ENCODE data around the gene IKBKE. TPM values are rescaled to one million over a fixed set of nuclear protein-coding genes. Genes with fewer than 3 reads are reported as not detected.
"Not testable (repeated sequence)": the region's sequence is repeated elsewhere in the genome, so short reads cannot be mapped to it uniquely, and the experiment has no call there.

The IKBKE gene
- total RNA-seq, 3 donors from 2014 or later = 14.7 to 17.2 (median 16.1) TPM

- H3K36me3 Mint-ChIP-seq (ENCODE audit: insufficient read depth) = peaks cover 33% of the 10 kb centered on the region
- H3K27me3 Mint-ChIP-seq (ENCODE audit: low read depth) = no peaks in the 10 kb centered on the region
- H3K4me3 Mint-ChIP-seq = no peak overlapping the region
- peaks cover 52% of the 10 kb centered on the region for H3K4me1 Mint-ChIP-seq (ENCODE audit: low read depth)
- no peaks in the 10 kb centered on the region for H3K9me3 Mint-ChIP-seq
- no peak for DNase-seq
- no peak for ATAC-seq
Observed at GRCh38 chr1:206476058-206476457, 5.8 kb downstream of the IKBKE start.

GRCh38 chr1:206476591-206476990 lies 6.3 kb downstream of the IKBKE start:
- H3K36me3 Mint-ChIP-seq (ENCODE audit: insufficient read depth) = peaks cover 33% of the 10 kb centered on the region
- H3K4me3 Mint-ChIP-seq = no peak overlapping the region
- DNase-seq = no peak
- no peaks in the 10 kb centered on the region for H3K27me3 Mint-ChIP-seq (ENCODE audit: low read depth)
- no peak for ATAC-seq
- peaks cover 48% of the 10 kb centered on the region for H3K4me1 Mint-ChIP-seq (ENCODE audit: low read depth)
- no peaks in the 10 kb centered on the region for H3K9me3 Mint-ChIP-seq

- peaks cover 33% of the 10 kb centered on the region for H3K36me3 Mint-ChIP-seq (ENCODE audit: insufficient read depth)
- no peaks in the 10 kb centered on the region for H3K27me3 Mint-ChIP-seq (ENCODE audit: low read depth)
- ATAC-seq = no peak
- DNase-seq = no peak
- H3K9me3 Mint-ChIP-seq = no peaks in the 10 kb centered on the region
- H3K4me1 Mint-ChIP-seq (ENCODE audit: low read depth) = peaks cover 43% of the 10 kb centered on the region
- H3K4me3 Mint-ChIP-seq = no peak overlapping the region
Observed at GRCh38 chr1:206477110-206477509, 6.8 kb downstream of the IKBKE start.

- DNase-seq (no peak), ATAC-seq (no peak)
- H3K4me3 Mint-ChIP-seq = no peak overlapping the region
- peaks cover 36% of the 10 kb centered on the region for H3K4me1 Mint-ChIP-seq (ENCODE audit: low read depth)
- H3K36me3 Mint-ChIP-seq (ENCODE audit: insufficient read depth) = peaks cover 33% of the 10 kb centered on the region
- no peaks in the 10 kb centered on the region for H3K27me3 Mint-ChIP-seq (ENCODE audit: low read depth)
- H3K9me3 Mint-ChIP-seq = no peaks in the 10 kb centered on the region
Observed at GRCh38 chr1:206477581-206478380, 7.5 kb downstream of the IKBKE start.

- no peaks in the 10 kb centered on the region for H3K27me3 Mint-ChIP-seq (ENCODE audit: low read depth)
- no peaks in the 10 kb centered on the region for H3K9me3 Mint-ChIP-seq
- peaks cover 32% of the 10 kb centered on the region for H3K36me3 Mint-ChIP-seq (ENCODE audit: insufficient read depth)
- H3K4me3 Mint-ChIP-seq = no peak overlapping the region
- peaks cover 29% of the 10 kb centered on the region for H3K4me1 Mint-ChIP-seq (ENCODE audit: low read depth)
- ATAC-seq = no peak
- DNase-seq = no peak
Observed at GRCh38 chr1:206478746-206479145, 8.5 kb downstream of the IKBKE start.

GRCh38 chr1:206479183-206480125 lies 9.2 kb downstream of the IKBKE start:
- H3K9me3 Mint-ChIP-seq = no peaks in the 10 kb centered on the region
- no peak overlapping the region for H3K4me3 Mint-ChIP-seq
- H3K27me3 Mint-ChIP-seq (ENCODE audit: low read depth) = no peaks in the 10 kb centered on the region
- H3K4me1 Mint-ChIP-seq (ENCODE audit: low read depth) = peaks cover 23% of the 10 kb centered on the region
- peak; percentile 54 to 60 for ATAC-seq
- H3K36me3 Mint-ChIP-seq (ENCODE audit: insufficient read depth) = peaks cover 29% of the 10 kb centered on the region
- peak; percentile 67 for DNase-seq

GRCh38 chr1:206480211-206480610 lies 9.9 kb downstream of the IKBKE start:
- no peak overlapping the region for H3K4me3 Mint-ChIP-seq
- H3K4me1 Mint-ChIP-seq (ENCODE audit: low read depth) = peaks cover 16% of the 10 kb centered on the region
- H3K36me3 Mint-ChIP-seq (ENCODE audit: insufficient read depth) = peaks cover 29% of the 10 kb centered on the region
- no peaks in the 10 kb centered on the region for H3K27me3 Mint-ChIP-seq (ENCODE audit: low read depth)
- no peaks in the 10 kb centered on the region for H3K9me3 Mint-ChIP-seq
- ATAC-seq (no peak), DNase-seq (no peak)

- no peak for DNase-seq
- Mint-ChIP-seq H3K36me3 (ENCODE audit: insufficient read depth) (peaks cover 17% of the 10 kb centered on the region), H3K4me3 (no peak overlapping the region), H3K27me3 (ENCODE audit: low read depth) (no peaks in the 10 kb centered on the region), H3K9me3 (no peaks in the 10 kb centered on the region), H3K4me1 (ENCODE audit: low read depth) (peaks cover 10% of the 10 kb centered on the region)
- no peak for ATAC-seq
Observed at GRCh38 chr1:206482611-206483010, 12.3 kb downstream of the IKBKE start.

- H3K4me1 Mint-ChIP-seq (ENCODE audit: low read depth); DNase-seq; H3K4me3 Mint-ChIP-seq; ATAC-seq; H3K9me3 Mint-ChIP-seq; H3K27me3 Mint-ChIP-seq (ENCODE audit: low read depth): not testable (repeated sequence)
- peaks cover 19% of the 10 kb centered on the region for H3K36me3 Mint-ChIP-seq (ENCODE audit: insufficient read depth)
Observed at GRCh38 chr1:206483864-206484263, 13.6 kb downstream of the IKBKE start.

GRCh38 chr1:206484901-206485300 lies 14.6 kb downstream of the IKBKE start:
- ATAC-seq (no peak), DNase-seq (no peak)
- Mint-ChIP-seq H3K4me1 (ENCODE audit: low read depth) (peaks cover 2% of the 10 kb centered on the region), H3K9me3 (no peaks in the 10 kb centered on the region), H3K27me3 (ENCODE audit: low read depth) (no peaks in the 10 kb centered on the region), H3K4me3 (no peak overlapping the region), H3K36me3 (ENCODE audit: insufficient read depth) (peaks cover 15% of the 10 kb centered on the region)

GRCh38 chr1:206486995-206487788 lies 16.9 kb downstream of the IKBKE start:
- DNase-seq (no peak), ATAC-seq (no peak)
- Mint-ChIP-seq H3K27me3 (ENCODE audit: low read depth) (no peaks in the 10 kb centered on the region), H3K9me3 (no peaks in the 10 kb centered on the region), H3K36me3 (ENCODE audit: insufficient read depth) (peaks cover 24% of the 10 kb centered on the region), H3K4me1 (ENCODE audit: low read depth) (no peaks in the 10 kb centered on the region), H3K4me3 (no peak overlapping the region)

- DNase-seq (no peak), ATAC-seq (no peak)
- Mint-ChIP-seq H3K4me1 (ENCODE audit: low read depth) (no peaks in the 10 kb centered on the region), H3K4me3 (no peak overlapping the region), H3K9me3 (no peaks in the 10 kb centered on the region), H3K36me3 (ENCODE audit: insufficient read depth) (peaks cover 30% of the 10 kb centered on the region), H3K27me3 (ENCODE audit: low read depth) (no peaks in the 10 kb centered on the region)
Observed at GRCh38 chr1:206487970-206488369, 17.7 kb downstream of the IKBKE start.

GRCh38 chr1:206488466-206488865 lies 18.2 kb downstream of the IKBKE start:
- no peak overlapping the region for H3K4me3 Mint-ChIP-seq
- ATAC-seq = no peak
- no peaks in the 10 kb centered on the region for H3K9me3 Mint-ChIP-seq
- no peaks in the 10 kb centered on the region for H3K27me3 Mint-ChIP-seq (ENCODE audit: low read depth)
- DNase-seq = no peak
- H3K36me3 Mint-ChIP-seq (ENCODE audit: insufficient read depth) = peaks cover 26% of the 10 kb centered on the region
- no peaks in the 10 kb centered on the region for H3K4me1 Mint-ChIP-seq (ENCODE audit: low read depth)

Measured in activated T-cell treated with anti-CD3 and anti-CD28 coated beads, Interleukin-2, amount 50 U/mL, for 4 hours (primary cell).